GM21576 (cell line): Measurements from ENCODE around the gene LARGE1.
A peak's percentile ranks its signal among the peaks of the same experiment; 100 is the strongest.

ENCODE experiments used
- ATAC-seq: cut with Tn5 transposase; IDR thresholded peaks from one replicate; pipeline ENCODE4 v1.9.1; 2021; ENCODE audit warnings: mild to moderate bottlenecking, moderate library complexity; ENCODE audit not compliant: unreplicated experiment

The LARGE1 gene

DNA sequence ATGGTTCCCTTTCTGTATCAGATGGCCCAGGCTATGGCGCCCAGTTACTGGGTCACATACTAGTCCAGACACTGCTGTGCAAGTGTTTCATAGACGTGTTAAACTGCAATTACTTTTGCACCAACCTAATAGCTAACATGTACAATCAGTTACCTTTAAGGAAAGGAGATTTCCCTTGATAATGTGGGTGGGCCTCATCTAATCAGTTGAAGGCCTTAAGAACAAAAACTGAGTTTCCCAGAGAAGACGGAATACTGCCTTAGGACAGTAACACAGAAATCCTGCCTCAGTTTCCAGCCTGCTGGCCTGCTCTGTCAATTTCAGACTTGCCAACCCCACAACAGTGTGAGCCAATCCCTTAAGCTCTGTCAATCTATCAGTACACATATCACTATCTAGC is 632.2 kb downstream of the LARGE1 start:
- ATAC-seq = no peak

DNA sequence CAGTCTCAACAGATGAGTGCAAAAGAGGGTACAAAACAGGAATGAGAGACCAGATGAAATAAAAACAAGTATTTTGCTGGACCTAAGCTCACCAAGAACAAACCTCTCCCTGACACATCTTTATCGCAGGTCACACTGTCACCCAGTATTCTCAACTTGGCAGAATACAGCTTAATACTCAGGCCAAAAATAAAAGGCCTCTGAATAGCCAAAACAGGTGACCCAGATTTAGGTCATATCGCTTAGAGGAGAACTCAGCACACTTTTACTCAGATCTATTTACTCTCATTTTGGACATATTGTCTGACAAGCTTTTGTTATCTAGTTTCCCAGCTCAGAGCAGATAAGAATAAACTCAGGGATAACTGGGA is 645.2 kb downstream of the LARGE1 start:
- ATAC-seq = no peak

DNA sequence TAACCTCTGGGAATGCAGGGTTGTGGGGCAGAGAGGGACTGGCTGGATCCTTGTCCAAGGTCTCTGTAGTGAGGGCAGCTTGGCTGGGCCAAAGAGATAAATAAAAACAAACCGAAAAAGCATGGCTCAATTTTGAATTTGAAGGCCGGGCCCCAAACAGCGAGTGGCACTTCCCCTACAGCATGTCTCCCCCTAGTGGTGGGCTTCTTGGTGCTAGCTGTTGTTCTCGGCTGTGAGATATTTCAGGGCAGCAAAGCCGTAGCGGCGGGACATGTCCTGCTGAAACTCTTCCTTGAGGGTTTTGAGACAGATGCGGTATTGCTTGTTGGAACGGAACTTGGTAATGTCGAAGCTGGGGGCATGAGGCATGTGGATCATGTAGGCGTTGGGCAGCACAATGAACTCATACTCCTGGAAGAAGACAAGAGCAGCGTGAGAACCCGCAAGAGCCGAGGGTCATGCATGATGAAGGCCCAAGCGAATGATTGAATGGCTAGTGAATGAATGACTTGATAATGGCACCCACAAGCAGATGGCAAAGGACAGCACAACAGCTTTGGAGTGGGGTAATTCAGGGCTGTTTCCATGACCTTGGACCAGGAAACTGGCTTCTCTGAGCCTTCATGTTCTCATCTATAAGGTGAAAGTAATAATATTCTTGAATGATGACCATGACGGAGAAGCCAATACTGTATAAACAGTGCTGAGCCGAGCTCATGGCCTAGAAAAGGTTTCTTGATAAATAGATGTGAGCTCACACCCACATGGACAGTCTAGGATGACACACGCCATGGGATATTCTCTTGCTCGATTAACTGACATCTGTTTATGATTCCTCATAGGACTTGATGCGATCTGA is 645.8 kb downstream of the LARGE1 start:
- ATAC-seq = no peak

DNA sequence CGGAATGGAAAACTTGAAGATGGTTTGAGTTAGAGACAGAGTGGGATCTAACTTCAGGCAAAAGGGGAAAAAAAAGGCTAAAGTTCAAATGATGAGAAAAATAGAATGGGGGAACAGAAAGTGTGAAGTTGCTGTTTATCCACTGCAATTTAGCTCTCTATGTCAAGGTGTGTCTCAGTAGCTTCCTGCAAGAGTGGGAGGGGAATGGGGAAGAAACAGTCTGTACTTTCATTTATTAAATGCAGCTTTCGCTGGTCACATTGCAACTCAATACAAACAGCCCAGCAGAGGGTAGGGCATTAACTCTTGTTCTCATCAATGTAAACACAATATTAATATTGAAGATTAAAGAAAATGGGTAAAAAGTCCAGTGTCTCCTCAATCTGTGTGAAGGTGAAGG is 647.4 kb downstream of the LARGE1 start:
- no peak for ATAC-seq

DNA sequence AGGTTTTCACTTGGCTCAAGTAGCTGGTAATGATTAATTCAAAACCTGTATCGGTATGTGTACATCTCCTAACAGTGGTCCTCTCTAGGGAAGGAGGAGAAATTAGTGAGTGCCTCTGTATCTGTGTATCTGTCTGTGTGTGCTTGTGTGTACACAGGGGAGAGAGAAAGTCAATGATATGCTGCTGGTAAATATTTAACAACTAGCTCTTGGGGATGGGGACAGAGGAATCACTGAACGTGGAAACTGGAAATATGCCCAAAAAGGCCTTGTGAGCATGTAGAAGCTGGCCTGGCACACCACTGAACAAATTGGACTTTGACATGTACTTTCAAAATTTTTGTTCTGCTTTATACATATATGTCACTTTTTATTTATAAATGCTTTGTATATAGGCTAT is 648.1 kb downstream of the LARGE1 start:
- ATAC-seq = peak; percentile 14

DNA sequence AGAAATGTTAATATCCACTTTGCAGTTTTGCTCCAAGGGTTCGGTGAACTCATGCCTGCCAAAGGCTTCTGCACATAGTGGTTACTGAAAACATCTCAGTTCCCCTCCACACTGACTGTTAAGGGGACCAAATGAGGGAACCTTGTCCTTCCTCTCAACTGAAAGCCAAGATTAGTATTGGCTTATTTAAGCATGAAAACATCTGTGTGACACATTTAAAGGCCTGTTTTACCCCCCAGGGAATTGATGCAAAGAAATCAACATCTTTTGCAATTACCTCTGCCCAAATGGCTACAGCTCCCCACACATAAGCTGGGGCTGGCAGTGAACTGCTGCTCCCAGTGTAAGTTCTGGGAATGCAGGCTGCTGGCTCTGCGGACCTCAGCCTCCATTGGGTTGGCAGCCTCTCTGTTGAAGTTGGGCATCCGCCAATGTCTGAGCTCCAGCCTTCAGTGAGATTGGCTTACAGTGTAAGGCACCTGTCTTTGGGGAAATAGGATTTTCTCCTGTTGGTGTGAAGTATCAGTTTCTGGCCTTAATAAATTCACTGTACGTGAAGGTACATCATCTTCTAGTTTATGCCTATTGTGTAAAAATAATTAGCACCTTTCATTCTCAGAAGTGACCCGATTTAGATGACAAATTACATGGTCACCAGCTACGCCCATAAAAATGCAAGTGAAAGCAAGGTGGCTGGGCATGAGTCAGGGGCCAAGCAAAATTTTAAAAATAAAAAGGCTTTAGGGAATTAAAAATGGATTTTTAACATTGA is 648.7 kb downstream of the LARGE1 start:
- peak; percentile 73 for ATAC-seq

DNA sequence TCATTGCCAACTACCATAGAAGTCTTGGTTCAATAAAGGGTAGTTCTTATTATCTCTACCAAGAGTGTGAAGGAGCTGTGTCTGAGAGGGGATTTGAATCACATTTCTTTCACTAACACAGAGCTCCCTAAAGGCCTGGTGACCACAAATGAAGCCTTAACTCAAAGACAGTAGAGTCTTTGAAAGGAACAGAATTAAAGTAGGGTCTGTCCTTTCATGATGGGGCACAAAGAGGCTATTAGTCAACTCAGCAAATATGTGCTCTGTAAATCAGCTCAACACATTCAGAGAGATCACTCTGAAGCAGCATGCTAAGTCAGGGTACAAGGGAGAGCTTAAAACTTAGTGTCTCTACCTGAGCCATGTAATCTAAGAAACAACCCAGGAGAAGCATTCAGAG is 649.7 kb downstream of the LARGE1 start:
- ATAC-seq = no peak

DNA sequence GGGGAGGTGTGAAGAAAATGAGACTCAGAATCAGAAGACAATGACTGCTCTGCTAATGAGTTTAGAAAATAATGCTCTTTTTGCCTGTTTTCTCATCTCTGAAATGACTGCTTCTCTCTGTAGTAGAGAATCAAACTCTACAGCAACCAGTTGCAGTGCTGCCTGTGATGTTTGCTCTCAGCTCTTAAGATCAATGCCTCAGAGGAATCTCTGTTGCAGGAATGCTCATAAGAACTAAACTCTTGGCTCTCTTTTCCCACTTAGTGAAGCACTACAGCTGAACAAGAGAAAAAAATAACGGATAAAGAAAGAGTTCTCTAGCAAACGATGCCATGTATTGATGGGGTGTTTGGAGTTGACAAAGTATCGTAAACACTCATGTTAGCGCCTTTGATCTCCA is 658.6 kb downstream of the LARGE1 start:
- no peak for ATAC-seq

DNA sequence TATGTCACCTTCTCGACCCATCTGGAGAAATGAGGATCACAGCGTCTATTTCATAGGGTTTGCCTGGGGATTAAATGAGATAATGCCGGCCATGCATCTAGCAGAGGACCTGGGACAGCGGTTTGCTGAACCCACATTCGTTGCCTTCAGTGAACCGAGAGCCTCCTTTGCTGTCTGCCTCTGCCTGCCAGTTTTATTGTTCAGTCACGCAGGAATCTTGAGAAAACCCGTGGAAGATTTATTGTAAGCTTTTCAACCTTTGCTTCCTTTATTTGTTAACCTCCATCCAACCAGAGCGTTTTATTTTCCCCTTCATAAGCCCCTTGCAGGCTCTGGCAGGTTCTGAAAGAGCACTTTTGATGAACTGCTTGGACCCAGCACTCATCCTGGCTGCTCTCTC is 659.8 kb downstream of the LARGE1 start:
- ATAC-seq = no peak

DNA sequence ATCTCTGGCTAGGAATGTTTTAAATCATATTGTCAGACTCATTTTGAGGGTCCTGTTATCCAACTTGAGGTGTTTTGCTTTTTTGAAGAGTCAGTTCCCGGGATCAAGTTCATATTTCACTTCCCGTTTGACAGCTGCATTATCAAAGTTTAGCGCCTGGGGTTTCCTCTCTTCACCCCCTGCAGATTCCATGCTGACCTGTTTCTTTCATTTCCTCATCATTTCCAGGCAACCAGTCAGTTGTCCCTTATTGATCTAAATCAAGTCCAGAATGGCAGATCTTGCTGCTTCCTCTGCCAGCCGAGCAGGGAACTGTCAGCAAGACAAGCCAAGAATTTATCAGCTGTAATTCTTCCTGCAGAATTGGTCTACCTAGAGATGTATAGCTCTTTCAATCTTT is 664.5 kb downstream of the LARGE1 start:
- no peak for ATAC-seq

DNA sequence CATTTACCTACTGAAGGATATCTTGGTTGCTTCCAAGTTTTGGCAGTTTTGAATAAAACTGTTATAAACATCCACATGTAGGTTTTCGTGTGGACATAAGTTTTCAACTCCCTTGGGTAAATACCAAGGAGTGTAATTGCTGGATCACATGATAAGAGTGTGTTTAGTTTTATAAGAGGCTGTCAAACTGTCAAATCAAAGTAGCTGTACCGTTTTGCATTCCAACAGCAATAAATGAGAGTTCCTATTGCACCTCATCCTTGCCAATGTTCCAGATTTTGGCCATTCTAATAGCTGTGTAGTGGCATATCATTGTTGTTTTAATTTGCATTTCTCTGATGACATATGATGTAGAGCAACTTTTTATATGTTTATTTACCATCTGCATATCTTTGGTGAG is 671.3 kb downstream of the LARGE1 start:
- ATAC-seq = no peak

DNA sequence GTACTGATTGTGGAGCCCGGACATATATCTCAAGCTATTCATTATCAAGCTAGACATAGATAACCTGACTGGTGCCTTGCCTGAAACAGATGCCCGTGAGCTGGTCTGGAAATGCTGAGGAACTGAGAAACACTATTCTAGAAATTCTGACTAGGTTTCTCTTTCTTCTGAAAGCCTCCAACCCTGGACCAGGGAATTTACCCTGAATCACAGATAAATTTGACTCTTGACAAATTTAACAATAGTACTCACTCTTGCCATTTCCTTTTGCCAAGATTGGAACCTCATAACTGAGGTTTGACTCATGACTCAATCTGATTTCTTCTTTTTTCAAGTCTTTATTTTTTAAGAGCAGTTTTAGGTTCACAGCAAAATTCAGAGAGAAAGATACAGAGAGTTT is 672.5 kb downstream of the LARGE1 start:
- peak; percentile 56 for ATAC-seq

DNA sequence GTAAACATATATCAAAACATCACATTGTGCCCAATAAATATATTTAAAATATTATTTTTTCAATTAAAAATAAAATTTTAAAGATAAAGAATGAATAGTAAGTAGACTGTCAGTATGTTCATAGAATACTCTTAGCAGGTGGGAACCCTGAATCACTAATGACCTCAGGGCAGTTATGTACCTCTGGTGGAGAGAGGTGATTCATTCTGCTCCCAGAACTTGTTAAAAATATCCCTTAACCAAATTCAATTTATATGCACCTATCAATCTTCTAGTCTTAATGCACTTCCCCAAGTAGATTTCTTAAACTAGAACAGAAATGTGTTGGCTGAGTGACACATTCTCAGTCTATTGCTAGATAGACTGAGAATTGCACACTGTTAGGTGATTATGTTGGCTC is 678.2 kb downstream of the LARGE1 start:
- no peak for ATAC-seq

DNA sequence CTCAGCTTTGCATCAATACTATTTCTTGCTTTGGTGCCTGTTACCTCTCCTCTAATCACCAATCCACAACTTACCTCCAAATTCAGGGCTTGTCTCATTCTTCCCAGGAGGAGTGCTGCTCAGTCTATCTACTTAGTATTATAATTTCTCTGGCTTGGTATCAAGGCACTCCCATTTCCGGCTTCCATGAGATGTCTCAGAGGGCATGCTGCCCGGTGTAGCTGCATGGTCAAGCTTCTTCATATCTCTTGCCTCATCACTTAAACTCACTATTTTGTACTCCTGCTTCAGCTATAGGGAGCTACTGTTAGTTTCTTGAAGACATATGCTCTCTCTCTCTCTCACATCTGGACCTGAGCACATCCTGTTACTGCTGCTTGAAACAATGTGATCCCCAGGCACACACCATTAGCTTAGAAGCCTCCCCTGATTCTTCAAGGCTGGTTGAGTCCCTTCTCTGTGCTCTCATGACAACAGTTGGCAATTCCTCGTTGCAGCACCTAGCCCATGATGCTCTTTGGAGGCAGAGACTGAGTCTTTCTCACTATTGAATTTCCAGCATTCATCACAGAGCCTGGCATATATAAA is 679.3 kb downstream of the LARGE1 start:
- no peak for ATAC-seq

DNA sequence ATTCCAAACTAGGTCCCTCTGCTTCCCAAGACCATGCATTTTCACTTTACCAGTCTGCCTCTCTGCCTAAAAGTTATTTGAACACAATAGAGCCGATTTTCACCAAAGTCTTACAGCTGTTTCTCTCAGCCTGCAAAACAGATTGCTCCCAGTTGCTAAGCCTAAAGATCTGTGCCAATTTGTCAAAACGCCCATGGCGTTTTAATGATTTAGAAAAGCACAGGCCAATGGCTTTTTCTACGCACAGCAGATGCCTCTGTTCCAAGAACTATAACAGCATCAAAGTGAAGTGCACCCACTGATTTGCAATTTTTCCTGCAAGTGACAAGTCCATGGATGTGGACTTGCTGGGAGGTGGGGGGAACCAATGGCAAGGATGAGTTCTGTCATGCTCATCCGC is 688.2 kb downstream of the LARGE1 start:
- ATAC-seq = no peak

DNA sequence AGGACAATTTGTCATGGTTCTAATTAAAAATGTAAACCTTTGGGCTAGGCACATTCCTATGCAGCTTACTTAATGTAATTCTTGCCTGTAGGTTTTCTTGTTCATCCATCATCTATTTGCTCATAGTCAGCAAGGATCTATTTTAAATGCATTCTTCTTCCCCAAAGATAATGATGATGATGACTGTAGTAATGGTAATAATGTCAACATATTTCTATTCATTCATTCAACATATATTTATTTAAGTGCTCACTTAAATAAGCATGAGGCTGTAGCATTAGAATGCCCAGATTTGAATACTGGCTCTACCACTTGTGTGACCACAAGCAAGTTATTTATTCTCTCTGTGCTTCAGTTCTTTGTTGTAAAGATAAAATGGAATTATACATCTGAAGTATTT is 692.5 kb downstream of the LARGE1 start:
- no peak for ATAC-seq

DNA sequence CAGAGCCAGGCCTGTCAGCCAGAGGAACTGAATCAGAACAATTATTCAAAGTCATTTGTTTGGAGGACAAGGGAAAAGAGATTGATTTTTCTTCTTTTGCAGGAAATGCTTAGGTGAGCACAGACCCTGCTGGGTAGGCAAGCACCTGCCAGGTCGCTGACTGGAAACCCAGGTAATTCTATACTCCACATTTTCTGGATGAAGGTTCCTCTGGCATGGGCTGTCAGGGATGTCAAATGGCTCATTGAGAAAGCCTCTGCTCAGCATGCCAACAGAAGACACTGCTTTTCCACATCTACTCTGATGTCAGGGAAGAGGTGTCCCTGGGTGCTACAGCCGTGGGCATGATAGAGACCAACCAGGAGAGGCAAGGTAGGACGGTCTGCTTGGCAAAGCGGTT is 695.4 kb downstream of the LARGE1 start:
- ATAC-seq = no peak
